ENCODE measurements around the gene ZNF638.

DNA sequence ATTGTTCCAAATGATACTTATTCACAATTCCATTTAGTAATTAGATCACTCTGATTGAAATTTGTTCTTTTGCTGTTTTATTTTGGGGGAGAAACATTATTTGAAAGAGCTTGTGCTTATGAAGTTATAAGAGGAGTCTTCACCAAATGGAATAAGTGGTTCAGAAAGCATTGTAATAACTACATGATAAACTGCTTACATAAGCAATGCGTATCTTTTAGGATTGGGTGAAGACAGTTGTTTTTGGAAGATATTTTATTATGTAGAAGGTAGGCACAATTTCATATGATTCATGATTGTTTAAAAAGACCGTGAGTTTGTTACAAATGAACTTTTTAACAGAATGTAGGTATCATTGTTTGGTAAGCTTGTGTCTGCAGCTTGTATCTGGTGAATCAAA is 14.5 kb downstream of the ZNF638 start:
- TF ChIP-seq, protein P1, sequence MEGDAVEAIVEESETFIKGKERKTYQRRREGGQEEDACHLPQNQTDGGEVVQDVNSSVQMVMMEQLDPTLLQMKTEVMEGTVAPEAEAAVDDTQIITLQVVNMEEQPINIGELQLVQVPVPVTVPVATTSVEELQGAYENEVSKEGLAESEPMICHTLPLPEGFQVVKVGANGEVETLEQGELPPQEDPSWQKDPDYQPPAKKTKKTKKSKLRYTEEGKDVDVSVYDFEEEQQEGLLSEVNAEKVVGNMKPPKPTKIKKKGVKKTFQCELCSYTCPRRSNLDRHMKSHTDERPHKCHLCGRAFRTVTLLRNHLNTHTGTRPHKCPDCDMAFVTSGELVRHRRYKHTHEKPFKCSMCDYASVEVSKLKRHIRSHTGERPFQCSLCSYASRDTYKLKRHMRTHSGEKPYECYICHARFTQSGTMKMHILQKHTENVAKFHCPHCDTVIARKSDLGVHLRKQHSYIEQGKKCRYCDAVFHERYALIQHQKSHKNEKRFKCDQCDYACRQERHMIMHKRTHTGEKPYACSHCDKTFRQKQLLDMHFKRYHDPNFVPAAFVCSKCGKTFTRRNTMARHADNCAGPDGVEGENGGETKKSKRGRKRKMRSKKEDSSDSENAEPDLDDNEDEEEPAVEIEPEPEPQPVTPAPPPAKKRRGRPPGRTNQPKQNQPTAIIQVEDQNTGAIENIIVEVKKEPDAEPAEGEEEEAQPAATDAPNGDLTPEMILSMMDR (conservative IDR thresholded peaks at IDR 0.05; ENCODE audit: low read length): no peak
- TF ChIP-seq EZH2phosphoT487 (IDR thresholded peaks at IDR 0.05; ENCODE audit: borderline replicate concordance): no peak

All from Loucy (cell line).